HG02943 (cell line): ENCODE data around the gene ANKRD37.

ENCODE experiments used
- ATAC-seq: cut with Tn5 transposase; IDR thresholded peaks from one replicate; pipeline ENCODE4 v1.9.1; 2021; ENCODE audit warnings: mild to moderate bottlenecking, low read depth, moderate library complexity; ENCODE audit not compliant: unreplicated experiment

The ANKRD37 gene

GRCh38 chr4:185379326-185380295 is 17.0 kb upstream of the ANKRD37 start:
- ATAC-seq: no peak

DNA sequence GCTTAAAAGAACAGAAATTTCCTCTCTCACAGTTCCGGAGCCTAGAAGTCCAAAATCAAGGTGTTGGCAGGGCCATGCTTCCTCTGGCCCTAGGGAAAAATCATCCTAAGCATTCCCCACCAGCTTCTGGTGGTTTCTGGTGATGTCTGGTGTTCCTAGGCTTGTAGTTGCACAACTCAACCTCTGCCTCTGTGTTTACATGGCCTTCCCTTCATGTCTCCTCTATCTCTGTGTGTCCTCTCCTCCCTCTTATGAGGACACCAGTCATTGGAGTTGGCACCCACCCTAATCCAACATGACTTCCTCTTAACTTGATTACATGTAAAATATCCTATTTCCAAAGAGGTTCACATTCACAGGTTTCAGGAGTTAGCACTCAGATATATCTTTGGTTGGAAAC is 16.3 kb upstream of the ANKRD37 start:
- ATAC-seq: no peak

DNA sequence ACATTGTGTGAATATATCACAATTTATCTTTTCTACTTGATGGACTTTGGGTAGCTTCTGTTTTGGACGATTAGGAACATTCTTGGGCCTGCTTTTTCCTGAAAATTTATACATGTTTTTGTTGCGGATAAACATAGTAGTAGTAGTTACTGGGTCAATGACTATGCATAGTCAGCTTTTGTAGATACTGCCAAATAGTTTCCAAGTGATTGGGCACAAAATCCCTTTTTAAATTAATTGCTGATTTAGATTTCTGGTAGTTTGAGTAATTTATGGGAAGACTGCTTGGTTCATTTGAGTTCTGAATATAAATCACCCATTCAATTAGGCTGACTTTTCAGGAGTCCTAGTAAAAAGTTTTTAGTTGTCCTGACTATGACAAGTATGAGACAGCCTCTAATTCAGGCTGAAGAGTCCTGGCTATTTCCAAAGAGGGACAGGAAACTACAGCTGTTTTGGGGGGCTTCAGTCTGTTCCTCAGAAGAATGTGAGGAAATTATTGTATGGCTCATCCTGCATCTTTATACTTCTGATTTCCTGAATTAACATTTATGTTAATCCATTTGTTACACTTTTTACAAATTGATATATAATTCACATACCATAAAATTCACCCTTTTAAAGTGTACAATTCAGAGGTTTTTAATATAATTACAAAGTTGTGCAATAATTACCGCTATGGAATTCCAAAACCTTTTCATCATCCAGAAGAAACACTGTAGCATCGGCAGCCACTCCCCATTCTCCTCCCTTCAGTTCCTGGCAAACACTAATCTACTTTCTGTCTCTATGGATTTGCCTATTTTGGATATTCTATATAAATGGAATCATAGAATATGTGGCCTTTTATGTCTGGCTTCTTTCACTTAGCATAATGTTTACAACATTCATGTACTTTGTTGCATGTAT is 15.1 kb upstream of the ANKRD37 start:
- no peak for ATAC-seq

DNA sequence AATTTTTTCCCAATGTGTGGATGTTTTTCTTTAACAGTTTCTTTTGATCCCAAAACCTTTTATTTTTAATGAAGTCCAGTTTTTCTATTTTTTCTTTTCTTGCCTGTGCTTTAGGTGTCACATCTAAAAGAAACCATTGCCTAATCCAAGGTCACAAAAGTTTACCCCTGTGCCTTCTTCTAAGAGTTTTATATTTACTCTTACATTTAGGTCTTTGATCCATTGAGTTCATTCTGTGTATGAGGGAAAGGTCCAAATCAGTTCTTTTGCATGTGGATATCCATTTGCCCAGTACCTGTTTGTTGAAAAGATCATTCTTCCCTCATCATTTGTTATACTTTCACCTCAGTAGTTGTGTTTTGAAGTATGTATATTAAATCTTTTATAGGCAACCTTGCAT is 13.9 kb upstream of the ANKRD37 start:
- ATAC-seq: no peak

DNA sequence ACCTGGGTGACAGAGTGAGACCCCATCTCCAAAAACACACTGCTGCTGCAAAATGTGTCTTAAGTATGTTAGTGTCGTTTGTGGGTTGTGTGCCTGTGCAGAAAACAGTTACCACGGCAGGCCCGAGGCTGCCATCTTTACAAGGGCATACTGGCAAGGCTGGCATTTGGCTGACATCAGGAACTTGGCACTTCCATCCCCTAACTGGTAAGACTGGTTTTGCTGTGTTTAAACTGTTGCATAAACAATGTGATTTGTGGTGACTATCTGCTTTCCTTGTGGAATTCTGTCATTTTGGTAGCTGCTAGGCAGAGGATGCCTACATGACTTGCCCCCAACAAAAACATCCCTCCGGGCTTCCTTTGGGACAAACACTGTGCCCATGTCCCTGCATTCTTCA is 13.2 kb upstream of the ANKRD37 start:
- ATAC-seq: no peak

GRCh38 chr4:185384061-185384460 is 12.6 kb upstream of the ANKRD37 start:
- no peak for ATAC-seq

GRCh38 chr4:185384930-185385331 is 11.7 kb upstream of the ANKRD37 start:
- ATAC-seq: no peak

DNA sequence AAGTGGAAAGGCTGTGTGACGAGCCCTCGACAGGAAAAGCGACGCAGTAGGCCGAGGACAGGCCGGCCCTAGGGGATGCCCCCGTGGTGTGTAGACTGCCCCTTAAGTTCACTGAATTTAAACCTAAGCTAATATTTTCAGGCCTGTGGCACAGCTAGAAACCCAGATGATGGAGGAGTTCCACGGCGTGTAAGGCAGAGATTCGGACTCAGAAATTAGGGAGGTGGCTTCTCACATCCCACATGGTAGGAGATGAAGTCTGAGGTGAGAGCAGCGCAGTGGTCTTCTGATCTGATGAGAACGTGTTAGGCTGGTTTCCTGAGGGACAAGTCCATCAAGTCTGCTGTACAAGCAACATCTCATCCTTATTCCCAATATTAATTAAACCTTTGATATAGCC is 8.7 kb upstream of the ANKRD37 start:
- ATAC-seq: no peak

DNA sequence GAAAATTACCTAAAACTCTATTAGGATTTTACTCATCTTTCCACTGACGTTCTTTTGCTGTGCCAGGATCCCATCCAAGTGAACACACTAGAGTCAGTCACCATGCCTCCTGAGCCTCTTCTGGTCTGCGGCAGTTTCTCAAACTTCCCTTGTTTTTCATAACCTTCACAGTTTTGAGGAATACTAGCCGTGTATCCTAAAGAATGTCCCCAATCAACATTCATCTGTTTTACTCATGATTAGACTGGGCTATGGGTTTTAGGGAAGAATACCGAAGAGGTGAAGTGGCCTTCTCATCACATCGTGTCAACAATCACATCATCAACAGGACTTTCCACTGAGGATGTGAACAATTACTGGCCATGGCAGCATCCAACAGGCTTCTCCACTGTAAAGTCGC is 5.7 kb upstream of the ANKRD37 start:
- no peak for ATAC-seq

DNA sequence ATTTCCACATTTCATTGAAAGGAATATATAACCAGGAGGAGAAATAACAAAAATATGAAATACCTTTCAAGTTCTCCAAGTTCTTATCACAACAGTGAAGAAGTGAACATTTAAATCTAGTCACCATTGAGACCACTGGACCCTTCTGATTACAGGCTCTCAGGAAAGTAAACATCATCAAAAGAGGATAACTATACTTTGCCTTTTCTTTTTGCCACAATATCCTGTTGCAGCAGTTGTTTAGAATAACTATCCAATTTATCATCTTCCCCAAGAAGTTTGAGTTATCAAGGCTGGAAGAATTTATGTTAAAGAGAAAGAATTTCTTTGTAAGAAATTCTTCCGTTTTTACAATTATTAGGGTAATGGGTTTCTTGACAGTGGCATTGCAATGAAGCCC is 4.5 kb upstream of the ANKRD37 start:
- no peak for ATAC-seq

DNA sequence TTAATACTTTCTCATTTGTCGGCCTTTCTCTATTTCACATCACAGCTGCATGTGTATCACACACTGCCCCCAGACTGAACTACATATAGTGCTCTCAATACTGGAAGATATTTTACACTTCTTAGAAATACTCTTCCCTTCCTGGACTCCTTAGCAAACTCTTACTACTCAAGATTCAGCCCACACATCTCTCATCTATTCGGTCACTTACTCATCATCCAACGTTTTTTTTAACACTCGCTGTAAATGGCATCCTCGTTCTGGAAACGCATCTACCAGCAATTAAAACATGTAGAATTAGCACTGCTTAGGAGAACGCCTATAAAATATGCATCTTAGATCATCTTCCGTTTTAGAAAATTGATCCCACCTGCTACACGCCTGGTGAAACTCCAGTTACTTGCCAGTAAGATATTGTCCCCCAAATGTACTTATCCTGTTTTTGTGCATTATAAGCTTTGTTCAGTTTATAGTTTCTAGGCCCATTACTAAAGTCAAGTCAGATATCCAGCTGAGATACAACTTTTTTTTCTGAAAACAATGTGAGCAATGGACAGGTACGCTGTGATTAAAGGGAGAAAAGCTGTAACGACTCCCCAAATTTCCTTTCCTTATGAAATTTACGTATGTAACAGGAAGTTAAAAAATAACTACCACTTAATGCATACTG is 1.9 kb upstream of the ANKRD37 start:
- ATAC-seq: no peak

DNA sequence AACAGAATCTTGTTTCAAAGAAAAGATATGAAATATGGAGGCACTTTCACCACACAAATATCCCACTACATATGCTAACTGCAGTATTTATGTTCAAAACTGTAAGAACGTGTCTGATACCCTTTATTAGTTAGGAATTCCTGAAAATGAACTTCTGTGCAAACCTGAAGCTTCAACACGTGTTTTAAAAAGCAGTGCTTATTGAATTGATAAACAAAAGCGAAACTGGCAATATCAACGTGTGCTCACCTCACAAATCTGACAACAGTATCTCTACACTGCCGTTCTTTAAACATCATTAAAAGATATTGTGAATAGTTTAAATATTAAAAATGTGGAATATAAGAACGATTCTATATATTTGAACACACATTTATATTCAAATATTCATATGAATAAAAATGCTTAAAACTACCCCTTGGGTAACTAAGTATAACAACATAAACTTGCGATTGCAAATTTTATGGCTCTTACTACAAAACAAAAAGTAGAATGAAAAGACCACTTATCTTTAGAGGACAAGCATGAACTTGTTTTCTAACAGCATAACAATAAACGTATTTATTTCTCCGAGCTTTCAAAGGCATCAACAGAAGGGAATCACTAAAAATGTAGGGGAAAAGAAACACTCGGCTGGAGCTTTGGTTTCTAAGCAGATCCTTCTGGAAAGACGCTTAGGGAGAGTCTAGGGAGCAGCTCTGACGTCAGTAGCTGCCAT is 1.2 kb upstream of the ANKRD37 start, which contains the start of gene LRP2BP:
Gene LRP2BP (minus strand): TSS at position 687 of the 718 bp plus-strand sequence. CDS start 17,738 bp downstream, outside the sequence.
- ATAC-seq: no peak

- peak; percentile 72 for ATAC-seq
Observed at GRCh38 chr4:185395956-185396723, 501 bp upstream of the ANKRD37 start.

- no peak for ATAC-seq
Observed at GRCh38 chr4:185398618-185399017, 2.0 kb downstream of the ANKRD37 start.

GRCh38 chr4:185399466-185399865 is 2.8 kb downstream of the ANKRD37 start:
- ATAC-seq: no peak

DNA sequence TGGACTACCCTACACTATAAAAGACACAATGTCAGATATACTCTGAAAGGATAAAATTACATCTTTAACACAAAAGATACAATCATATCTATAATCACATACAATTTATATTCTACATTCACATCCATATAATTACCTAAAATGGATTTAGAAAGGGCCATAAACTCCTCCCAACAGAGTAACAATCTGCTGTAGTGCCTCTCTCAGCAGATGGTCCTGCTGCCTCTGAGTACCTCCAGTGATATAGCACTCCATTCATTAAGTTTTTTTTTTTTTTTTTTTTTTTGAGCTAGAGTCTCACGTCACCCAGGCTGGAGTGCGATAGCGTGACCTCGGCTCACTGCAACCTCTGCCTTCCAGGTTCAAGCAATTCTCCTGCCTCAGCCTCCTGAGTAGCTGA is 7.4 kb downstream of the ANKRD37 start:
- no peak for ATAC-seq

GRCh38 chr4:185405296-185405999 is 8.8 kb downstream of the ANKRD37 start:
- no peak for ATAC-seq

DNA sequence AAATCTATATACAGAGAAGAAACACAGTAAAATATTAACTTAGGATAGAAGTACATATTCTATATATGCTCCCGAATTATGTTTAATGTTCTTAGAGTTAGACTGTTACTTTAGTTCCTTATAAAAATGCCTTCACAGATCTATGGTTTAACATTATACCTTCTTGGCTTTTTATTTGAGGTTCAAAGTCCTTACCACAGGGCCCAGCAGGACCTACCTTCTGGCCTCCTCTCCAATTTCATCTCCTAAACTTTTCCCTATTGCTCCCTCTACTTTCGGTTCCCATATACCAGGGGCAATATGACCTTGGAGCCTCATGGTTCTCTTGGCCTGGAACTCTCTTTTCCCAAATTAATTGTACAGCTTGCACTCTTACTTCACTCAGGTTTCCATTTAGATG is 11.8 kb downstream of the ANKRD37 start:
- no peak for ATAC-seq

DNA sequence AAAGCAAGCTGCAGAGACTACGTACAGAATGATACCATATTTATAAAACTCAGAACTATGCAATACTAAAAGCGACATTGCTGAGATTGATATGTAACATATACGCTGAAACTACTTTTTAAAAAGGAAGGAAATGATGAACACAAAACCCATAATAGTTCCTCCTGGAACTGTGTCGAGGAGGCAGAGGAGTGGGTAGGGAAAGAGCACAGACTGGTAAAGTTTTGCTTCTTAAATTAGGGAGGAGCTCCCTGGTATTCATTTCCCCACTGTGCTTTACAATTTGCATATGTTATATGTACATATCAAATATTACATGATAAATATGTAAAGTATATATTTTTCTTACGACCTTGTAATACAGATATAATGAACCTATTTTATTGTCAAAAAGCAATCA is 15.2 kb downstream of the ANKRD37 start:
- ATAC-seq: no peak
